ENCODE measurements around the gene ADGRV1.

DNA sequence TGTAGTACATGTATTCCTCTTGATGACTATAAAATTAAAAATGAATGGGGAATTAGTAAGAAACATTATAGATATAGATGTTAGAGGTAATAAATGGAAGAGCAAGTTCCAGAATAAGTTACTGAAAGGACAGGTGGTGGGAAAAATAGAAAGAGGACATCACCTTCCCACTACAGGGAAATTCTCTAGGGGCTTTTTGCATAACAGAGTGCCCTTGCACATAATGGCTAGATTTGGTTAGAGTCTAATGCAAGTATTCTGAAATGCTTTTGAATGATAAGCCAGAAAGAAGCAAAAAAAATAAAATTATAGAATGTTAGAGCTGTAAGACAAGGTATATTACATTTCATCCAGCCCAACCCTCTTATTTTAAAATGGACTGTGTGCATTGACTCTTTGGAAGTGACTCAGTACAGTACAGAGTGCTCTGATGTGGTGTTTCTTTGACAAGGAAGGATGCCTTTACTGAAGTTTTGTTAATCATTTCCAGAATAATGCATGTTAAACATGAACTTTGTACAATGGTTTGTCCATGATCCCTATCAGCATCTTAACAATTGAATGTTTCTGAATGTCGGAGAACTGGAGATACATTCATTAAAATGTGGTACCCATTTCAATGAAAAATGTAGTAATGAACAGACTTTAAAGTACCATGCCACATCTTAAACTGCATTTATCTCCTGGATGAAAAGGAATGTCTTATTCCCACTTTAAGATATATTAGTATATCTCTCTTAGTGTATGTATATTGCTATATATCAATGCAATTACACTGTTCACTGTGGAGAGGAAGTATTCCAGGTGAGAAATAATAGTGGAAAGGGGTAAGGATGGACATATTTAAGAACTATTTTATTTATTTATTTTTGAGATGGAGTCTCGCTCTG is 391.1 kb downstream of the ADGRV1 start:
- TF ChIP-seq CTCF (IDR thresholded peaks at IDR 0.05; ENCODE audit: borderline replicate concordance, extremely low read depth, low read length, poor library complexity, severe bottlenecking), result no peak
- no peak for TF ChIP-seq EZH2 (IDR thresholded peaks at IDR 0.05; ENCODE audit: borderline replicate concordance, low read depth, low read length, severe bottlenecking)

Data from DND-41 (cell line).